K562 (cell line): ENCODE results near the gene ZNF66. TPM values are rescaled to one million over a fixed set of nuclear protein-coding genes. Genes with fewer than 3 reads are reported as not detected.

Experiments used
- CC2D1A ChIP-seq: fragments of 450-650 bp; IDR thresholded peaks from 2 replicates; pipeline ENCODE4 v1.6.1; 2017; ENCODE audit warnings: mild to moderate bottlenecking
- ELF1 ChIP-seq: fragments of 200-800 bp; sonication (Bioruptor generic); IDR thresholded peaks from 2 replicates; pipeline ENCODE4 v1.6.1; 2016; ENCODE audit warnings: missing genetic modification characterization, missing compliant biosample characterization
- FOXJ3 ChIP-seq: sonication (generic); formaldehyde crosslinking; IDR thresholded peaks from 2 replicates; pipeline ENCODE4 v1.4.0; 2020; ENCODE audit warnings: mild to moderate bottlenecking, missing genetic modification reagents
- GATAD2B ChIP-seq: fragments of 450-650 bp; IDR thresholded peaks from 2 replicates; pipeline ENCODE4 v1.6.1; 2017; ENCODE audit warnings: mild to moderate bottlenecking, borderline replicate concordance
- NUFIP1 ChIP-seq: fragments of 450-650 bp; IDR thresholded peaks from 2 replicates; pipeline ENCODE4 v1.6.1; 2018; ENCODE audit not compliant: partially characterized antibody
- POLR2A ChIP-seq: fragments of 450-650 bp; conservative IDR thresholded peaks from 2 replicates; pipeline ENCODE4 v1.6.1; 2016
- RAD51 ChIP-seq: fragments of 450-650 bp; IDR thresholded peaks from 2 replicates; pipeline ENCODE4 v1.7.1; 2016; ENCODE audit warnings: low read depth, mild to moderate bottlenecking, borderline replicate concordance
- RNF2 ChIP-seq: sonication (generic); IDR thresholded peaks from 2 replicates; pipeline ENCODE4 v1.6.1; 2016
- SMAD2 ChIP-seq: fragments of 150-350 bp; IDR thresholded peaks from 2 replicates; pipeline ENCODE4 v1.6.1; 2014; ENCODE audit warnings: low read depth, mild to moderate bottlenecking, low read length
- SMAD3 ChIP-seq: fragments of 450-650 bp; formaldehyde crosslinking; conservative IDR thresholded peaks from 2 replicates; pipeline ENCODE4 v1.4.0; 2020; ENCODE audit warnings: mild to moderate bottlenecking
- SMARCA4 ChIP-seq: fragments of 450-650 bp; IDR thresholded peaks from 2 replicates; pipeline ENCODE4 v1.6.1; 2016
- SUPT5H ChIP-seq: fragments of 450-650 bp; IDR thresholded peaks from 2 replicates; pipeline ENCODE4 v1.6.1; 2016
- TARDBP ChIP-seq: fragments of 450-650 bp; IDR thresholded peaks from 2 replicates; pipeline ENCODE4 v1.6.1; 2016
- TRIM24 ChIP-seq, 2 experiments: fragments of 450-650 bp; IDR thresholded peaks; 2 replicates each; pipeline ENCODE4 v1.6.1; 2016
- ZFPM2 ChIP-seq: fragments of 250-450 bp; sonication (Bioruptor Pico); IDR thresholded peaks from 2 replicates; pipeline ENCODE4 v1.5.1; 2022; ENCODE audit warnings: mild to moderate bottlenecking
- ZNF354B ChIP-seq: fragments of 250-450 bp; sonication (Bioruptor Pico); IDR thresholded peaks from 2 replicates; pipeline ENCODE4 v1.4.0; 2020
- ZNF830 ChIP-seq: fragments of 250-450 bp; sonication (Bioruptor Pico); IDR thresholded peaks from 2 replicates; pipeline ENCODE4 v1.5.0; 2021; ENCODE audit warnings: mild to moderate bottlenecking
- polyA plus RNA-seq, 8 experiments: library from polyadenylated mRNA; depleted of rRNA in 4 of 8; stranded (reverse) in 5 of 8; unstranded in 3 of 8; fragments of >200 nt; fragmentation: Nextera tagmentation in 2 of 8; fragmentation: Illumina TruSeq in 1 of 8; extraction: Ambion mirVana in 2 of 8; extraction: Trizol in 1 of 8; gene quantifications; 2 replicates each; pipeline versions ENCODE4 v1.2.1 to v1.2.3, GENCODE V29; 2011 to 2014; ENCODE audit warnings: inconsistent platforms in 1 of 8, missing spikeins in 1 of 8
- total RNA-seq, 7 experiments: library from RNA; depleted of rRNA in 6 of 7; stranded (reverse); fragments of >200 nt in 6 of 7; fragmentation: Illumina TruSeq in 2 of 7; extraction: Trizol in 2 of 7; gene quantifications; 2 replicates each; pipeline versions ENCODE4 v1.2.1 to v1.2.3, GENCODE V29; 2011 to 2021; ENCODE audit warnings: low replicate concordance in 1 of 7
- TF ChIP-seq, protein P1 (sequence below): sonication (generic); formaldehyde crosslinking; IDR thresholded peaks from 2 replicates; pipeline ENCODE4 v1.8.1; 2022; ENCODE audit warnings: missing genetic modification reagents
- TF ChIP-seq, protein P2 (sequence below), 2 experiments: IDR thresholded peaks; 2 replicates each; pipeline ENCODE4 v1.6.1; 2011; ENCODE audit warnings: borderline replicate concordance in 1 of 2, control low read depth in 1 of 2, low read depth in 1 of 2, low read length in 1 of 2, mild to moderate bottlenecking in 1 of 2, mixed read lengths in 1 of 2, moderate library complexity in 1 of 2; ENCODE audit not compliant: insufficient read depth in 1 of 2, insufficient read length in 1 of 2, poor library complexity in 1 of 2, severe bottlenecking in 1 of 2; ENCODE audit errors: extremely low read depth in 1 of 2
- TF ChIP-seq, protein P3 (sequence below): sonication (generic); formaldehyde crosslinking; IDR thresholded peaks from 2 replicates; pipeline ENCODE4 v1.8.1; 2023; ENCODE audit warnings: mild to moderate bottlenecking, missing genetic modification reagents
- TF ChIP-seq, protein P4 (sequence below): fragments of 250-450 bp; sonication (Bioruptor Pico); IDR thresholded peaks from 2 replicates; pipeline ENCODE4 v1.8.0; 2022; ENCODE audit warnings: moderate library complexity, mild to moderate bottlenecking, inconsistent platforms
- TF ChIP-seq, protein P5 (sequence below): sonication (generic); formaldehyde crosslinking; IDR thresholded peaks from 2 replicates; pipeline ENCODE4 v1.8.1; 2023; ENCODE audit warnings: mild to moderate bottlenecking, missing genetic modification reagents

ZNF66 gene
- total and polyA plus RNA-seq, 9 of the 15 experiments (the other 6 are each of a cell fraction or from before 2014, with no cell fraction given) = 0.13 to 2.7 (median 1.6) TPM

DNA sequence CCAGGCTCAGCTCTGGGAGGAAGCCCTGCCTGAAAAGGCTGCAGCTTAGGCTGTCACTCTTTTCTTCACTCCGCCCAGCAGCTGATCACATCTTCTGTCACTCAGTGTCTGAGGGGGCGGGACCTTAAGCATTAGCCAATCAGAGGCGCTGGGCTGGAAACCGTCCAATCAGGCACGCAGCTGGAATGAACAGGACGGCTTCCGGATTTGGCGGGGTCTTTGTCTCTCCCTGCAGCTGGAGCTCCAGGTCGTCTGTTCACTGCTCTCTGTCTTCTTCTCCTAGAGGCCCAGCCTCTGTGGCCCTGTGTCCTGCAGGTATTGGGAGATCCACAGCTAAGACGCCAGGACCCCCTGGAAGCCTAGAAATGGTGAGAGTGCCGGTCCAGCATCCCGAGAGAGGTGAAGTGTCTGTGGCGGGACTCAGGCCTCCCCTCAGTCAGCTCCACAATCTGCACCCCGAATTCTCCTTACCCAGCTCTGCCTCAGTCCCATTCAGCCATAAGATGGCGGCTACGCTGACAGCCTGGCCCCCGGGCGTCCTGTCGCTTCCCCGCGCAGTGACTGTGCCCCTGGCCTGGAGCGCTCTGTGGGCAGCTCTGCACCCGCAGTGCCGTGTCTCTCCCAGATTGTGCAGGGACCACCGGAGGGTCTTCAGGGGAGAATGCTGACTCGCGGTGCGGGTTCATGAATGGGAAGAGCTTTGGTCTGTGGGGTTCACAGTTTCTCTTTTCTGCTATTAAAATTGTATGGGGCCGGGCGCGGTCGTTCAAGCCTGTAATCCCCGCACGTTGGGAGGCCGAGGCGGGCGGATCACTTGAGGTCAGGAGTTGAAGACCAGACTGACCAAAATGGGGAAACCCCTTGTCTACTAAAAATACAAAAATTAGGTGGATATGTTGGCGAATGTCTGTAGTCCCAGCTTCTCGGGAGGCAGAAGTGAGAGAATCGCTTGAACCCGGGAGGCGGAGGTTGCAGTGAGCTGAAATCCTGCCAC, at the start of gene ZNF66 (continued):
- TF ChIP-seq RAD51 (no peak), RNF2 (no peak), TARDBP (no peak), FOXJ3 (CRISPR knock-in tag) (no peak), SMARCA4 (no peak), SMAD3 (CRISPR knock-in tag) (no peak), ZFPM2 (no peak), CC2D1A (no peak), POLR2A (peak; percentile 71), SMAD2 (no peak), SUPT5H (peak; percentile 60), GATAD2B (no peak), TRIM24 (IDR thresholded peaks at IDR 0.05) (no peak), ZNF354B (CRISPR knock-in tag) (no peak), ELF1 (peak; percentile 46; the same call in 1 of the 2 replicates), ZNF830 (CRISPR knock-in tag) (no peak), NUFIP1 (no peak)
- TF ChIP-seq, protein P1, sequence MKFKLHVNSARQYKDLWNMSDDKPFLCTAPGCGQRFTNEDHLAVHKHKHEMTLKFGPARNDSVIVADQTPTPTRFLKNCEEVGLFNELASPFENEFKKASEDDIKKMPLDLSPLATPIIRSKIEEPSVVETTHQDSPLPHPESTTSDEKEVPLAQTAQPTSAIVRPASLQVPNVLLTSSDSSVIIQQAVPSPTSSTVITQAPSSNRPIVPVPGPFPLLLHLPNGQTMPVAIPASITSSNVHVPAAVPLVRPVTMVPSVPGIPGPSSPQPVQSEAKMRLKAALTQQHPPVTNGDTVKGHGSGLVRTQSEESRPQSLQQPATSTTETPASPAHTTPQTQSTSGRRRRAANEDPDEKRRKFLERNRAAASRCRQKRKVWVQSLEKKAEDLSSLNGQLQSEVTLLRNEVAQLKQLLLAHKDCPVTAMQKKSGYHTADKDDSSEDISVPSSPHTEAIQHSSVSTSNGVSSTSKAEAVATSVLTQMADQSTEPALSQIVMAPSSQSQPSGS (CRISPR knock-in tag) = no peak
- TF ChIP-seq, protein P2, sequence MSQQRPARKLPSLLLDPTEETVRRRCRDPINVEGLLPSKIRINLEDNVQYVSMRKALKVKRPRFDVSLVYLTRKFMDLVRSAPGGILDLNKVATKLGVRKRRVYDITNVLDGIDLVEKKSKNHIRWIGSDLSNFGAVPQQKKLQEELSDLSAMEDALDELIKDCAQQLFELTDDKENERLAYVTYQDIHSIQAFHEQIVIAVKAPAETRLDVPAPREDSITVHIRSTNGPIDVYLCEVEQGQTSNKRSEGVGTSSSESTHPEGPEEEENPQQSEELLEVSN (IDR thresholded peaks at IDR 0.05; ENCODE audit: borderline replicate concordance in 1 of 2, extremely low read depth in 1 of 2, insufficient read depth in 1 of 2, insufficient read length in 1 of 2, low read depth in 1 of 2, low read length in 1 of 2, poor library complexity in 1 of 2, severe bottlenecking in 1 of 2) = no peak
- TF ChIP-seq, protein P3, sequence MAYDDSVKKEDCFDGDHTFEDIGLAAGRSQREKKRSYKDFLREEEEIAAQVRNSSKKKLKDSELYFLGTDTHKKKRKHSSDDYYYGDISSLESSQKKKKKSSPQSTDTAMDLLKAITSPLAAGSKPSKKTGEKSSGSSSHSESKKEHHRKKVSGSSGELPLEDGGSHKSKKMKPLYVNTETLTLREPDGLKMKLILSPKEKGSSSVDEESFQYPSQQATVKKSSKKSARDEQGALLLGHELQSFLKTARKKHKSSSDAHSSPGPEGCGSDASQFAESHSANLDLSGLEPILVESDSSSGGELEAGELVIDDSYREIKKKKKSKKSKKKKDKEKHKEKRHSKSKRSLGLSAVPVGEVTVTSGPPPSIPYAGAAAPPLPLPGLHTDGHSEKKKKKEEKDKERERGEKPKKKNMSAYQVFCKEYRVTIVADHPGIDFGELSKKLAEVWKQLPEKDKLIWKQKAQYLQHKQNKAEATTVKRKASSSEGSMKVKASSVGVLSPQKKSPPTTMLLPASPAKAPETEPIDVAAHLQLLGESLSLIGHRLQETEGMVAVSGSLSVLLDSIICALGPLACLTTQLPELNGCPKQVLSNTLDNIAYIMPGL = no peak
- TF ChIP-seq, protein P4, sequence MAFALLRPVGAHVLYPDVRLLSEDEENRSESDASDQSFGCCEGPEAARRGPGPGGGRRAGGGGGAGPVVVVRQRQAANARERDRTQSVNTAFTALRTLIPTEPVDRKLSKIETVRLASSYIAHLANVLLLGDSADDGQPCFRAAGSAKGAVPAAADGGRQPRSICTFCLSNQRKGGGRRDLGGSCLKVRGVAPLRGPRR = no peak
- TF ChIP-seq, protein P5, sequence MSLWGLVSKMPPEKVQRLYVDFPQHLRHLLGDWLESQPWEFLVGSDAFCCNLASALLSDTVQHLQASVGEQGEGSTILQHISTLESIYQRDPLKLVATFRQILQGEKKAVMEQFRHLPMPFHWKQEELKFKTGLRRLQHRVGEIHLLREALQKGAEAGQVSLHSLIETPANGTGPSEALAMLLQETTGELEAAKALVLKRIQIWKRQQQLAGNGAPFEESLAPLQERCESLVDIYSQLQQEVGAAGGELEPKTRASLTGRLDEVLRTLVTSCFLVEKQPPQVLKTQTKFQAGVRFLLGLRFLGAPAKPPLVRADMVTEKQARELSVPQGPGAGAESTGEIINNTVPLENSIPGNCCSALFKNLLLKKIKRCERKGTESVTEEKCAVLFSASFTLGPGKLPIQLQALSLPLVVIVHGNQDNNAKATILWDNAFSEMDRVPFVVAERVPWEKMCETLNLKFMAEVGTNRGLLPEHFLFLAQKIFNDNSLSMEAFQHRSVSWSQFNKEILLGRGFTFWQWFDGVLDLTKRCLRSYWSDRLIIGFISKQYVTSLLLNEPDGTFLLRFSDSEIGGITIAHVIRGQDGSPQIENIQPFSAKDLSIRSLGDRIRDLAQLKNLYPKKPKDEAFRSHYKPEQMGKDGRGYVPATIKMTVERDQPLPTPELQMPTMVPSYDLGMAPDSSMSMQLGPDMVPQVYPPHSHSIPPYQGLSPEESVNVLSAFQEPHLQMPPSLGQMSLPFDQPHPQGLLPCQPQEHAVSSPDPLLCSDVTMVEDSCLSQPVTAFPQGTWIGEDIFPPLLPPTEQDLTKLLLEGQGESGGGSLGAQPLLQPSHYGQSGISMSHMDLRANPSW = no peak
